ENCODE measurements around the gene GLT8D2. TPM values are rescaled to one million over a fixed set of nuclear protein-coding genes. Genes with fewer than 3 reads are reported as not detected.

The GLT8D2 gene
- total and polyA plus RNA-seq, 10 donors = 0.20 to 1.2 (median 0.67) TPM; not detected in 3

GRCh38 chr12:103952497-103952896 lies 97.5 kb downstream of the GLT8D2 start:
- H3K27ac ChIP-seq = no peak overlapping the region
- H3K4me3 ChIP-seq = no peak overlapping the region
- peaks cover 0 to 71% (median 64%) of the 10 kb centered on the region in 6 donors for H3K36me3 ChIP-seq
- no peaks in the 10 kb centered on the region for H3K9me3 ChIP-seq
- TF ChIP-seq POLR2AphosphoS5 (IDR thresholded peaks at IDR 0.05) (no peak), CTCF (IDR thresholded peaks at IDR 0.05 in 8 of 11, conservative IDR thresholded peaks at IDR 0.05 in 3 of 11) (no peak), POLR2A (IDR thresholded peaks at IDR 0.05) (no peak)
- H3K4me1 ChIP-seq = peaks cover 13 to 33% (median 25%) of the 10 kb centered on the region in 6 donors
- intact Hi-C loops (cut with DNase I; ENCODE audit: low total_unique reads) = no loop called here
- WGBS, 5 donors = 33 to 83% (median 41%) methylated on average over 1 of the region's 1 CpG
- no peaks in the 10 kb centered on the region for H3K27me3 ChIP-seq (replicated peaks in 1 of 7)
- DNase-seq = no peak

GRCh38 chr12:103948746-103949406 lies 101.1 kb downstream of the GLT8D2 start:
- 78 to 84% (median 80%) methylated on average over 13 of the region's 13 CpGs for WGBS, 5 donors
- peaks cover 3 to 100% (median 97%) of the 10 kb centered on the region in 6 donors for H3K36me3 ChIP-seq
- H3K27ac ChIP-seq = no peak overlapping the region
- no peaks in the 10 kb centered on the region for H3K27me3 ChIP-seq (replicated peaks in 1 of 7)
- H3K4me3 ChIP-seq = no peak overlapping the region
- H3K9me3 ChIP-seq = no peaks in the 10 kb centered on the region
- intact Hi-C loops (cut with DNase I; ENCODE audit: low total_unique reads) = no loop called here
- H3K4me1 ChIP-seq = peaks cover 0 to 4% (median 2%) of the 10 kb centered on the region in 6 donors
- DNase-seq = no peak
- peak in 2 of 3 donors; percentile 31 to 32 for TF ChIP-seq POLR2AphosphoS5 (IDR thresholded peaks at IDR 0.05)
- TF ChIP-seq CTCF (IDR thresholded peaks at IDR 0.05 in 8 of 11, conservative IDR thresholded peaks at IDR 0.05 in 3 of 11) = no peak
- TF ChIP-seq POLR2A (IDR thresholded peaks at IDR 0.05) = no peak

GRCh38 chr12:103947871-103948555 lies 102.0 kb downstream of the GLT8D2 start:
- H3K27ac ChIP-seq = no peak overlapping the region
- no peaks in the 10 kb centered on the region for H3K27me3 ChIP-seq (replicated peaks in 1 of 7)
- H3K36me3 ChIP-seq = peaks cover 3 to 100% (median 97%) of the 10 kb centered on the region in 6 donors
- no peak for TF ChIP-seq POLR2A (IDR thresholded peaks at IDR 0.05)
- TF ChIP-seq POLR2AphosphoS5 (IDR thresholded peaks at IDR 0.05) = no peak
- DNase-seq = no peak
- peaks cover 0 to 3% (median 0%) of the 10 kb centered on the region in 6 donors for H3K4me1 ChIP-seq
- WGBS, 5 donors = 77 to 97% (median 86%) methylated on average over 7 of the region's 7 CpGs
- intact Hi-C loops (cut with DNase I; ENCODE audit: low total_unique reads) = no loop called here
- no peak overlapping the region for H3K4me3 ChIP-seq
- H3K9me3 ChIP-seq = no peaks in the 10 kb centered on the region

GRCh38 chr12:103944964-103945363 lies 105.0 kb downstream of the GLT8D2 start:
- Histone ChIP-seq H3K36me3 (peaks cover 6 to 100% (median 100%) of the 10 kb centered on the region in 6 donors), H3K4me3 (no peak overlapping the region), H3K27ac (no peak overlapping the region), H3K27me3 (replicated peaks in 1 of 7) (no peaks in the 10 kb centered on the region), H3K9me3 (no peaks in the 10 kb centered on the region), H3K4me1 (peaks cover 0 to 3% (median 0%) of the 10 kb centered on the region in 6 donors)
- WGBS, 5 donors = 71 to 96% (median 81%) methylated on average over 3 of the region's 3 CpGs
- TF ChIP-seq POLR2AphosphoS5 (IDR thresholded peaks at IDR 0.05) = no peak
- no peak for TF ChIP-seq CTCF (IDR thresholded peaks at IDR 0.05 in 8 of 11, conservative IDR thresholded peaks at IDR 0.05 in 3 of 11)
- TF ChIP-seq POLR2A (IDR thresholded peaks at IDR 0.05) = no peak
- intact Hi-C loops (cut with DNase I; ENCODE audit: low total_unique reads) = no loop called here
- DNase-seq = no peak

Other genes starting within 250 kb of the GLT8D2 start
- gene NT5DC3, start 209.0 kb downstream of the GLT8D2 start, total RNA-seq = 1 to 10 TPM; 2.8 to 8.0 (median 3.2) TPM
- gene NT5DC3, start 209.0 kb downstream of the GLT8D2 start, polyA plus RNA-seq = 1 to 10 TPM in 1 of 3 donors, under 1 TPM in 2; 0.56 to 1.2 (median 0.86) TPM
- 100 to 1,000 TPM; 331 to 895 (median 569) TPM for gene HSP90B1, start 119.8 kb downstream of the GLT8D2 start, total RNA-seq
- gene HSP90B1, start 119.8 kb downstream of the GLT8D2 start, polyA plus RNA-seq = 100 to 1,000 TPM; 230 to 327 (median 283) TPM
- 10 to 100 TPM; 21.3 to 38.2 (median 25.2) TPM for gene TDG, start 84.3 kb downstream of the GLT8D2 start, total RNA-seq
- gene TDG, start 84.3 kb downstream of the GLT8D2 start, polyA plus RNA-seq = 10 to 100 TPM; 11.0 to 15.4 (median 11.8) TPM
- gene HCFC2, start 14.3 kb upstream of the GLT8D2 start, total RNA-seq = 10 to 100 TPM; 14.1 to 18.6 (median 17.9) TPM
- 1 to 10 TPM; 4.3 to 7.5 (median 5.9) TPM for gene HCFC2, start 14.3 kb upstream of the GLT8D2 start, polyA plus RNA-seq
- 10 to 100 TPM; 21.1 to 26.8 (median 23.9) TPM for gene NFYB, start 88.0 kb upstream of the GLT8D2 start, total RNA-seq
- gene NFYB, start 88.0 kb upstream of the GLT8D2 start, polyA plus RNA-seq = 10 to 100 TPM; 26.0 to 28.3 (median 28.2) TPM
- gene TXNRD1, start 165.6 kb upstream of the GLT8D2 start, total RNA-seq = 100 to 1,000 TPM in 1 of 7 donors, 10 to 100 TPM in 6; 45.8 to 107 (median 81.6) TPM
- gene TXNRD1, start 165.6 kb upstream of the GLT8D2 start, polyA plus RNA-seq = 10 to 100 TPM; 13.7 to 36.7 (median 24.3) TPM